ENCODE measurements around the gene PHLDB3.
A peak's percentile ranks its signal among the peaks of the same experiment; 100 is the strongest.

PHLDB3 gene

GRCh38 chr19:43541920-43542650 is 37.5 kb upstream of the PHLDB3 start:
- Histone ChIP-seq H3K4me1 (ENCODE audit: control insufficient read depth, insufficient read depth, low read length) (no peaks in the 10 kb centered on the region), H3K9ac (ENCODE audit: low read depth, low read length) (no peak overlapping the region), H3K4me3 (ENCODE audit: low read depth, low read length) (no peak overlapping the region), H3K27me3 (ENCODE audit: control insufficient read depth, insufficient read depth, low read length) (no peaks in the 10 kb centered on the region), H3K36me3 (ENCODE audit: control insufficient read depth, insufficient read depth, low read length) (peaks cover 37% of the 10 kb centered on the region), H3K9me3 (ENCODE audit: control insufficient read depth, insufficient read depth, low read length) (no peaks in the 10 kb centered on the region)

- H3K9me3 ChIP-seq (ENCODE audit: control insufficient read depth, insufficient read depth, low read length), result no peaks in the 10 kb centered on the region
- H3K27me3 ChIP-seq (ENCODE audit: control insufficient read depth, insufficient read depth, low read length), result no peaks in the 10 kb centered on the region
- no peak overlapping the region for H3K9ac ChIP-seq (ENCODE audit: low read depth, low read length)
- peaks cover 31% of the 10 kb centered on the region for H3K36me3 ChIP-seq (ENCODE audit: control insufficient read depth, insufficient read depth, low read length)
- peaks cover 5% of the 10 kb centered on the region for H3K4me1 ChIP-seq (ENCODE audit: control insufficient read depth, insufficient read depth, low read length)
- no peak overlapping the region for H3K4me3 ChIP-seq (ENCODE audit: low read depth, low read length)
Observed at GRCh38 chr19:43540381-43540780, 35.8 kb upstream of the PHLDB3 start.

DNA sequence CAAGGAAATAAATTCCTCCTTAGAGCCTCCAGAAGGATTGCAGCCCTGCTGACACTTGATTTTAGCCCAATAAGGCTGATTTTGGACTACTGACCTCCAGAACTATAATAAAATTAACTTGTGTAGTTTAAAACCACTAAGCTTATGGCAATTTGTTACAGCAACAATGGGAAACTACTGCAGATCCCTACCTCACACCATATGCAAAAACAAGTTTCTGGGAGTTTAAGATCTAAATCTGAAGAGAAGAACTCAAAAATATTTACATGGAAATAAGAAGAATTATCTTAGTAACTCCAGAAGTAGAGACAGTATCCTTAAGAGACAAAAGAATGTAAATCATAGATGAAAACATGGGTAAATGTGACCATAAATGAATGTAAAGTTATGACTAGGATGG is 34.4 kb upstream of the PHLDB3 start:
- Histone ChIP-seq H3K4me1 (ENCODE audit: control insufficient read depth, insufficient read depth, low read length) (peaks cover 9% of the 10 kb centered on the region), H3K9ac (ENCODE audit: low read depth, low read length) (no peak overlapping the region), H3K36me3 (ENCODE audit: control insufficient read depth, insufficient read depth, low read length) (peaks cover 27% of the 10 kb centered on the region), H3K4me3 (ENCODE audit: low read depth, low read length) (no peak overlapping the region), H3K9me3 (ENCODE audit: control insufficient read depth, insufficient read depth, low read length) (no peaks in the 10 kb centered on the region), H3K27me3 (ENCODE audit: control insufficient read depth, insufficient read depth, low read length) (no peaks in the 10 kb centered on the region)

GRCh38 chr19:43534816-43535761 is 30.5 kb upstream of the PHLDB3 start:
- no peak overlapping the region for H3K9ac ChIP-seq (ENCODE audit: low read depth, low read length)
- peaks cover 9% of the 10 kb centered on the region for H3K4me1 ChIP-seq (ENCODE audit: control insufficient read depth, insufficient read depth, low read length)
- peak overlapping the region; percentile 67 for H3K4me3 ChIP-seq (ENCODE audit: low read depth, low read length)
- no peaks in the 10 kb centered on the region for H3K27me3 ChIP-seq (ENCODE audit: control insufficient read depth, insufficient read depth, low read length)
- no peaks in the 10 kb centered on the region for H3K9me3 ChIP-seq (ENCODE audit: control insufficient read depth, insufficient read depth, low read length)
- peaks cover 6% of the 10 kb centered on the region for H3K36me3 ChIP-seq (ENCODE audit: control insufficient read depth, insufficient read depth, low read length)

DNA sequence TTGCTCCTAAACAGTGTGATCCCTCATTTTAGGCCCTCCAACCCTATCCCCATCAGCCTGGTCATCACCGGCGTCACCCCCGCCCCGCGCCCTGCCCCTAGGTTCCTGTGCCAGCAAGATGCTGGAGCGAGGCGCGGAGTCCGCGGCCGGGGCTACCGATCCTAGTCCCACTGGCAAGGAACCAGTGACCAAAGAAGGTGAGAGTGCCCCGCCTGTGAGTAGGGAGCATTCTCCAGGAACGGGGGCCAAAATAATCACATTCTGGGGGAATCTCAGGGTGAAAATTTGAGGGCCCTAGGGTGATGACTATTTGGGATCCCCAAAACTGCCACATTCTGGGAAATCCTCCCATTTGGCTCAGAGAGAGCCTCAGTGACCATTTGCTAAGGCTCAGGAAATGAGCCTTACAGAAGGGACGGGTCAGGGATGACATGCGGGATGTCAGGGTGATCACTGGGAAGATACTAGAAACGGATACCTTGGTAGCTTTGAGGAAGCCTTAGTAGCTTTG is 29.8 kb upstream of the PHLDB3 start:
- H3K4me3 ChIP-seq (ENCODE audit: low read depth, low read length), result peak overlapping the region; percentile 67
- H3K9me3 ChIP-seq (ENCODE audit: control insufficient read depth, insufficient read depth, low read length), result no peaks in the 10 kb centered on the region
- H3K9ac ChIP-seq (ENCODE audit: low read depth, low read length), result no peak overlapping the region

DNA sequence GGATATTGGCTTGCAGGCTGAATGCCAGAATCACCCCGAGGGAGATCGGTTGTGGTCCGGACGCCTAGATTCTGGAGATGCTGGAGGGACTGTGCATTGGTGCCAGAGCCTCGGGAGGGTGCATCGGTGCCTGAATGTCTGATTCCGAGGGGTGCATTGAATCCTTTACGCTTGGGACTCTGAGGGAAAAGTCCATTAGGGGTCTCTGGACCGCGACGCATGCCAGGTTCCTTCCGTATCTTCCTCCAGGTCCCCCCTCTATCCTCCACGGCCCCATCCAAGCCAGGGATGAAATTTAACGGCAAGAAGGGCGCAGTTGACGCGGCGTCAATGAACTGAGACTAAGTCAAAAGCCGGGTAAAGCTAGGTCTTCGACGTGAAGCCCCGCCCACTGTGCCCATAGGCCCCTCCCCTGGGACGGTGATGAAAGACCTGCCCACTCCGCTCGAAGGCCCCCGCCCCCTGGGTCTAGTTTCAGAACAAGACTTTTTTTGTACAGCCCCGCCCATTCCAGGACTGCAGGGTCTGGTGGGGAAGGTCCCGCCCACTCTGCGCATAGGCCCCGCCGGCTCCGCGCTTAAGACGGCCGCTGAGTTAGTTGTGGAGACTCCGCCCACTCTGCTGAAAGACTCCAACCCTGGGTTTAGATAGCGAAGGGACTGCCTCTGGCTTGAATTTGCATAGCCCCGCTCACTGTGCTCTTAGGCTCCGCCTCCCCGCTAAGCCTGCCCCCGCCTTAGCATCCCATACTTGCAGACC is 29.2 kb upstream of the PHLDB3 start:
- peaks cover 9% of the 10 kb centered on the region for H3K4me1 ChIP-seq (ENCODE audit: control insufficient read depth, insufficient read depth, low read length)
- peaks cover 2% of the 10 kb centered on the region for H3K27me3 ChIP-seq (ENCODE audit: control insufficient read depth, insufficient read depth, low read length)
- H3K36me3 ChIP-seq (ENCODE audit: control insufficient read depth, insufficient read depth, low read length), result peaks cover 6% of the 10 kb centered on the region
- H3K4me3 ChIP-seq (ENCODE audit: low read depth, low read length), result peak overlapping the region; percentile 91
- no peaks in the 10 kb centered on the region for H3K9me3 ChIP-seq (ENCODE audit: control insufficient read depth, insufficient read depth, low read length)
- H3K9ac ChIP-seq (ENCODE audit: low read depth, low read length), result peak overlapping the region; percentile 54

More for the DNA sequence above, 29.8 kb upstream of the PHLDB3 start:
- H3K36me3 ChIP-seq (ENCODE audit: control insufficient read depth, insufficient read depth, low read length), result peaks cover 6% of the 10 kb centered on the region
- peaks cover 2% of the 10 kb centered on the region for H3K27me3 ChIP-seq (ENCODE audit: control insufficient read depth, insufficient read depth, low read length)
- peaks cover 9% of the 10 kb centered on the region for H3K4me1 ChIP-seq (ENCODE audit: control insufficient read depth, insufficient read depth, low read length)

DNA sequence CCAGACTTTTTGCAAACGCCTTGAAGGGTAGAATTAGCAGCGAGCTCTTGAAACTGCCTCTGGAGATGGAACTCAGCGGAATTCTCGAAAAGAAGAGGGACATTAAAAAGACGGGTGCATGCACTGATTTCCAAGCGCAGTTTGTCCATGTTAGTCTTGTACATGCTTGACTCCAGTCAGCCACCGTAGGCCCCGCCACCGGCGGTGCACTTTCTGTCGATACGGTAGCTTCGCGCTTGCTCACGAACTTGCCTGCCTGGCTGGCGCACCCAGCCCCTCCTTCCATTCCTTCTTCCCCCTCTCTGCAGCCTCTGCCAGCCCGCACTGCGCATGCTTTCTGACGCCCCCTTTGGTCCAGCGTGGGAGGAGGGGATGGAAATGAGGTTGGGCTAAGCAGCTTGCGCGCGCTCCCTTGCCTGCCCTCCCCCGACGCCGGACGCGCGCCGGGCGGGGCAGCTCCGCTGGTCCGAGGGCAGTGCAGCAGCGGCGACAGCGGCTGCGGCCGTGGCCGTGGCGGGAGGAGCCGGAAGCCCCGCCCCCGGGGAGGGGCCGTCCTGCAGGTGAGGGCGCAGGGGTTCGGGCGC is 28.5 kb upstream of the PHLDB3 start, which contains the start of gene ZNF575:
ZNF575 (plus strand) TSS at position 227 of the 584 bp plus-strand sequence. CDS start 1,235 bp downstream, outside the sequence.
- Histone ChIP-seq H3K4me3 (ENCODE audit: low read depth, low read length) (peak within 1 kb of the TSS; percentile 91), H3K4me1 (ENCODE audit: control insufficient read depth, insufficient read depth, low read length) (peaks cover 9% of the 10 kb centered on the region), H3K36me3 (ENCODE audit: control insufficient read depth, insufficient read depth, low read length) (no peaks in the 10 kb centered on the region), H3K27me3 (ENCODE audit: control insufficient read depth, insufficient read depth, low read length) (peaks cover 7% of the 10 kb centered on the region), H3K9ac (ENCODE audit: low read depth, low read length) (peak within 1 kb of the TSS; percentile 54), H3K9me3 (ENCODE audit: control insufficient read depth, insufficient read depth, low read length) (no peaks in the 10 kb centered on the region)

- no peaks in the 10 kb centered on the region for H3K9me3 ChIP-seq (ENCODE audit: control insufficient read depth, insufficient read depth, low read length)
- H3K4me1 ChIP-seq (ENCODE audit: control insufficient read depth, insufficient read depth, low read length), result peaks cover 9% of the 10 kb centered on the region
- H3K36me3 ChIP-seq (ENCODE audit: control insufficient read depth, insufficient read depth, low read length), result no peaks in the 10 kb centered on the region
- no peak overlapping the region for H3K9ac ChIP-seq (ENCODE audit: low read depth, low read length)
- peaks cover 12% of the 10 kb centered on the region for H3K27me3 ChIP-seq (ENCODE audit: control insufficient read depth, insufficient read depth, low read length)
- H3K4me3 ChIP-seq (ENCODE audit: low read depth, low read length), result peak overlapping the region; percentile 91
Observed at GRCh38 chr19:43532571-43532961, 28.0 kb upstream of the PHLDB3 start.

DNA sequence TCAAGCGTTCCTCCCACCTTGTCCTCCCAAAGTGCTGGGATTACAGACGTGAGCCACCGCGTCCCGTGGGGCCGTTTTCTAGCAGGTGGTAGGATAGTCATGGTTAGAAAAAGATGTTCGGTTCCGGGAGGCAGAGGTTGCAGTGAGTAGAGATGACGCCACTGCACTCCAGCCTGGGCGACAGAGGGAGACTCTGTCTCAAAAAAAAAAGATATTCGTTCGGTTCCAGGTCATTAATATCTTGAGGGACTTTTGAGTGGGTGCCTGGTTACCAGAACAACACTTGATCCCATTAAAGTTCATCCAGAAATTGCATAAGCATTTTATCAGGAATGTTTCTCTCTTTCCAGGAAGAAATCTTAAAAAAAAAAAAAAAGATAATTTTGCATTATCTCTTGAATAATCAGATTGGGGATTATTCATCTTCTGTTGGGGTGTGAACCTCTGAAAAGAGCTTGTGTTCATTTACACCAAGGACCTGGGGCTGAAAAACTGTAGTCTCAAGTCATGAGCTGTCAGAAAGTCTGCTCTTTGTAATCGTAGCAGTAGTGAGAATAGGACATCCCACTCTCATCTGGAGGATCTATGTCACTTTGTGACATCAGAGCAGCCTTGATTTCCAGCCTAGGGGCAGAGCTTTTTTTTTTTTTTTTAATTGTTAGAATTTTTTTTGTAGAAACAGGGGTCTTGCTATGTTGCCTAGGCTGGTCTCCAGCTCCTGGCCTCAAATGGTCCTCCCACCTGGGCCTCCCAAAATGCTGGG is 23.5 kb upstream of the PHLDB3 start:
- Histone ChIP-seq H3K4me1 (ENCODE audit: control insufficient read depth, insufficient read depth, low read length) (peaks cover 8% of the 10 kb centered on the region), H3K27me3 (ENCODE audit: control insufficient read depth, insufficient read depth, low read length) (peaks cover 25% of the 10 kb centered on the region), H3K36me3 (ENCODE audit: control insufficient read depth, insufficient read depth, low read length) (no peaks in the 10 kb centered on the region), H3K4me3 (ENCODE audit: low read depth, low read length) (no peak overlapping the region), H3K9ac (ENCODE audit: low read depth, low read length) (no peak overlapping the region), H3K9me3 (ENCODE audit: control insufficient read depth, insufficient read depth, low read length) (no peaks in the 10 kb centered on the region)

DNA sequence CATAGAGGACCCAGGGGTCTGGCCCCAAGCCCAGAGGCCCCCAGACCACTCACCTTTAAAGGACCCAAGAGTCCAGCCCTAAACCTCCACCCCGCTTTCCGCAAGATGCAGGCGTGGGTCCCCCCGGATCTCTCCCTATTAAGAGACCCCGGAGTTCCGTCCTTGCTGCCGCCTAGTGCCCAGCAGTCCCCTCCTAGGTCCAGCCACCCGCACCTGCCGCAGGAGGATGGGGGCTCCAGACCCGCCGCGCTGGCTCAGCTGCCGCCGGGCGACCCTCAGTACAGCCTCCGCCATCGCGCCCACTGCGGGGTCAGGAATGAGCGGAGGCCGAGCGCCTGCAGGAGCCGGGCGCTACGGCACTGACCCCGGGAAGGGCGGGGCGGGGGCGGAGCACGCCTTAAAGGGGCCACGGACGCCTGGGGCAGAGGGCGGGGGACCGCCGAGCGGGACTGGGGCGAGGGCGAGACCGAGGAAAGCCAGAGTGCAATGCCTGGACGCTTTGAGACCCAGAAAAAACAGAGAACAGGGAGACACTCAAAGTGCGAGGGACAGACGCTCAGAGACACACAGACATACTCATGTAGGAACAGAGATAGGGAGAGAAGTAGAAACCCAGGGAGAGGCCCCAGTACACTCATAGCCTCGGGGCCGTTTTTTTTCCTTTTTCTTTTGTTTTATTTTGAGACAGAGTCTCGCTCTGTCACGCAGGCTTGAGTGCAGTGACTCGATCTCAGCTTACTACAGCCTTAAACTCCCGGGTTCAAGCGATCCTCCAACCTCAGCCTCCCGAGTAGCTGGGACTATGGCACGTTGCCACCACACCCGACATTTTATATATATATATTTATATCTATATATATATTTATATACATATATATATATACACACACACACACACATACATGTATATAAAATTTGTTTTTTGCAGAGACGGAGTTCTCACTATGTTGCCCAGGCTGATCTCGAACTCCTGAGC is 22.6 kb upstream of the PHLDB3 start, which contains the start of gene ETHE1:
ETHE1 (minus strand) TSS at position 318 of the 976 bp plus-strand sequence; CDS start at position 294, 24 bp downstream.
- H3K27me3 ChIP-seq (ENCODE audit: control insufficient read depth, insufficient read depth, low read length), result peaks cover 25% of the 10 kb centered on the region
- H3K4me1 ChIP-seq (ENCODE audit: control insufficient read depth, insufficient read depth, low read length), result peaks cover 8% of the 10 kb centered on the region
- H3K36me3 ChIP-seq (ENCODE audit: control insufficient read depth, insufficient read depth, low read length), result no peaks in the 10 kb centered on the region
- peak within 1 kb of the TSS; percentile 75 for H3K4me3 ChIP-seq (ENCODE audit: low read depth, low read length)
- H3K9ac ChIP-seq (ENCODE audit: low read depth, low read length), result peak within 1 kb of the TSS; percentile 54
- H3K9me3 ChIP-seq (ENCODE audit: control insufficient read depth, insufficient read depth, low read length), result no peaks in the 10 kb centered on the region

All from iPS-15b (cell line).